GM23248 (cell line): Measurements from ENCODE around the gene ZFYVE19. TPM values are rescaled to one million over a fixed set of nuclear protein-coding genes. Genes with fewer than 3 reads are reported as not detected.

Experiments used
- DNase-seq: peaks from one replicate; pipeline ENCODE4 v3.0.0-alpha.2; 2015
- H2AFZ ChIP-seq: fragments of 200-600 bp; sonication (generic); 2 replicates; pipeline ENCODE4 v1.6.1; 2016; ENCODE audit warnings: antibody characterized with exemption
- H3F3A ChIP-seq: fragments of 200-600 bp; sonication (generic); 2 replicates; pipeline ENCODE4 v1.6.1; 2016; ENCODE audit warnings: mild to moderate bottlenecking, antibody characterized with exemption, mixed run types; ENCODE audit not compliant: insufficient read depth
- H3K27ac ChIP-seq: fragments of 200-600 bp; sonication (generic); 2 replicates; pipeline ENCODE4 v1.5.1; 2016; ENCODE audit warnings: mild to moderate bottlenecking
- H3K27me3 ChIP-seq: fragments of 200-600 bp; sonication (generic); replicated peaks from 2 replicates; pipeline ENCODE4 v1.6.1; 2016; ENCODE audit warnings: mild to moderate bottlenecking; ENCODE audit not compliant: insufficient read depth
- H3K36me3 ChIP-seq: fragments of 200-600 bp; sonication (generic); 2 replicates; pipeline ENCODE4 v1.6.1; 2016; ENCODE audit warnings: low read depth, mild to moderate bottlenecking
- H3K4me1 ChIP-seq: fragments of 200-600 bp; sonication (generic); 2 replicates; pipeline ENCODE4 v1.6.1; 2016; ENCODE audit warnings: mild to moderate bottlenecking; ENCODE audit not compliant: insufficient read depth
- H3K4me2 ChIP-seq: fragments of 200-600 bp; sonication (generic); one replicate; pipeline ENCODE4 v1.6.1; 2016; ENCODE audit warnings: mild to moderate bottlenecking; ENCODE audit not compliant: unreplicated experiment
- H3K4me3 ChIP-seq: fragments of 200-600 bp; sonication (generic); 2 replicates; pipeline ENCODE4 v1.5.1; 2016; ENCODE audit warnings: mild to moderate bottlenecking
- H3K79me2 ChIP-seq: fragments of 200-600 bp; sonication (generic); 2 replicates; pipeline ENCODE4 v1.6.1; 2016; ENCODE audit warnings: mild to moderate bottlenecking; ENCODE audit not compliant: insufficient read depth
- H3K9ac ChIP-seq: fragments of 200-600 bp; sonication (generic); 2 replicates; pipeline ENCODE4 v1.6.1; 2016; ENCODE audit warnings: mild to moderate bottlenecking
- H3K9me2 ChIP-seq: fragments of 200-600 bp; sonication (generic); 2 replicates; pipeline ENCODE4 v1.6.1; 2016; ENCODE audit warnings: mixed run types, mild to moderate bottlenecking, moderate library complexity; ENCODE audit not compliant: insufficient read depth
- H3K9me3 ChIP-seq: fragments of 200-600 bp; sonication (generic); one replicate; pipeline ENCODE4 v1.6.1; 2017; ENCODE audit warnings: low read depth
- H4K20me1 ChIP-seq: fragments of 200-600 bp; sonication (generic); 2 replicates; pipeline ENCODE4 v1.6.0; 2016; ENCODE audit not compliant: insufficient read depth
- EZH2 ChIP-seq: fragments of 200-600 bp; sonication (generic); IDR thresholded peaks from 2 replicates; pipeline ENCODE4 v1.6.1; 2018; ENCODE audit warnings: antibody characterized with exemption, mild to moderate bottlenecking; ENCODE audit not compliant: insufficient read depth, poor library complexity, severe bottlenecking
- EZH2phosphoT487 ChIP-seq: fragments of 200-600 bp; sonication (generic); IDR thresholded peaks from 2 replicates; pipeline ENCODE4 v1.6.1; 2018; ENCODE audit warnings: antibody characterized with exemption, moderate library complexity, mild to moderate bottlenecking, low read depth; ENCODE audit not compliant: insufficient read depth
- WGBS, 2 experiments: methylation state at CpG; one replicate each; pipeline ENCODE4 v1.1.6; 2015 to 2017; ENCODE audit warnings: low lambda C conversion rate in 2 of 2, low coverage in 1 of 2; ENCODE audit errors: missing lambda C conversion rate in 2 of 2; 5-methylcytosine and 5-hydroxymethylcytosine counted together
- in situ Hi-C: fragments of 300-500 bp; cut with MboI; formaldehyde crosslinking; loops from 2 replicates; pipeline ENCODE4 v1.15.0; 2020
- polyA plus RNA-seq: library from polyadenylated mRNA; unstranded; fragments of >200 nt; fragmentation: Nextera tagmentation; extraction: Ambion mirVana; gene quantifications from 2 replicates; pipeline ENCODE4 v1.2.1, GENCODE V29; 2016
- total RNA-seq: library from RNA; depleted of rRNA; stranded (reverse); fragments of >200 nt; shearing (Covaris generic); gene quantifications from 2 replicates; pipeline ENCODE4 v1.2.3, GENCODE V29; 2014

Gene ZFYVE19
- total and polyA plus RNA-seq, 2 experiments from 2014 or later, result 15.0 to 33.5 TPM

GRCh38 chr15:40790718-40791117, 16.2 kb upstream of the ZFYVE19 start:
- peaks cover 32% of the 10 kb centered on the region for H3K4me1 ChIP-seq
- WGBS, 2 experiments, result 38 to 52% methylated on average over 3 of the region's 3 CpGs
- H3K4me3 ChIP-seq, result no peak overlapping the region
- DNase-seq, result peak; percentile 44
- H3K9me3 ChIP-seq, result no peaks in the 10 kb centered on the region
- peak overlapping the region; percentile 47 for H3K27ac ChIP-seq
- no peak overlapping the region for H2AFZ ChIP-seq
- no peaks in the 10 kb centered on the region for H3K27me3 ChIP-seq
- H3K79me2 ChIP-seq, result peaks cover 51% of the 10 kb centered on the region
- H3K9me2 ChIP-seq, result no peaks in the 10 kb centered on the region
- in situ Hi-C loops, result no loop called here
- no peak overlapping the region for H3K4me2 ChIP-seq
- TF ChIP-seq EZH2 (no peak), EZH2phosphoT487 (no peak)
- peaks cover 2% of the 10 kb centered on the region; the same call in 1 of the 2 replicates for H3K36me3 ChIP-seq
- no peak overlapping the region for H3K9ac ChIP-seq
- peaks cover 32% of the 10 kb centered on the region for H3F3A ChIP-seq
- H4K20me1 ChIP-seq, result no peaks in the 10 kb centered on the region

- H3K4me1 ChIP-seq, result peaks cover 23% of the 10 kb centered on the region
These were observed 14.5 kb upstream of the ZFYVE19 start for GRCh38 chr15:40792394-40792793.

GRCh38 chr15:40793216-40793989, 13.5 kb upstream of the ZFYVE19 start:
- in situ Hi-C loops, result no loop called here
- peak; percentile 93 for DNase-seq
- Histone ChIP-seq H3K27me3 (no peaks in the 10 kb centered on the region), H3K79me2 (peaks cover 69% of the 10 kb centered on the region), H3K9me2 (no peaks in the 10 kb centered on the region), H3K4me1 (peaks cover 17% of the 10 kb centered on the region), H3K4me2 (peak overlapping the region; percentile 29), H2AFZ (0 out of 2 replicates have a peak overlapping the region, but pooled peaks have one; percentile 11), H4K20me1 (no peaks in the 10 kb centered on the region), H3K36me3 (peaks cover 2% of the 10 kb centered on the region; the same call in 1 of the 2 replicates), H3K27ac (peak overlapping the region; percentile 65), H3K4me3 (0 out of 2 replicates have a peak overlapping the region, but pooled peaks have one; percentile 2), H3K9ac (peak overlapping the region; percentile 44), H3F3A (peaks cover 15% of the 10 kb centered on the region), H3K9me3 (no peaks in the 10 kb centered on the region)
- TF ChIP-seq EZH2, result no peak
- TF ChIP-seq EZH2phosphoT487, result no peak
- WGBS, 2 experiments, result 17 to 23% methylated on average over 9 of the region's 9 CpGs

More at GRCh38 chr15:40792394-40792793, 14.5 kb upstream of the ZFYVE19 start:
- TF ChIP-seq EZH2phosphoT487, result no peak
- no peak overlapping the region for H3K4me2 ChIP-seq
- no peak overlapping the region for H3K4me3 ChIP-seq
- H3F3A ChIP-seq, result peaks cover 20% of the 10 kb centered on the region
- DNase-seq, result no peak
- H4K20me1 ChIP-seq, result no peaks in the 10 kb centered on the region
- no peak overlapping the region for H3K27ac ChIP-seq
- peaks cover 60% of the 10 kb centered on the region for H3K79me2 ChIP-seq
- no peaks in the 10 kb centered on the region for H3K27me3 ChIP-seq
- H3K9me3 ChIP-seq, result no peaks in the 10 kb centered on the region
- no peaks in the 10 kb centered on the region for H3K9me2 ChIP-seq
- in situ Hi-C loops, result no loop called here
- no peak overlapping the region for H2AFZ ChIP-seq
- 88 to 99% methylated on average over 3 of the region's 3 CpGs for WGBS, 2 experiments
- H3K9ac ChIP-seq, result no peak overlapping the region
- peaks cover 2% of the 10 kb centered on the region; the same call in 1 of the 2 replicates for H3K36me3 ChIP-seq

- Histone ChIP-seq H3K79me2 (peaks cover 83% of the 10 kb centered on the region), H4K20me1 (peaks cover 1% of the 10 kb centered on the region; the same call in 1 of the 2 replicates), H3F3A (peaks cover 15% of the 10 kb centered on the region), H3K4me2 (no peak overlapping the region), H3K4me3 (no peak overlapping the region), H3K9me3 (no peaks in the 10 kb centered on the region), H3K27me3 (no peaks in the 10 kb centered on the region), H3K9me2 (no peaks in the 10 kb centered on the region), H3K4me1 (peaks cover 12% of the 10 kb centered on the region), H2AFZ (no peak overlapping the region), H3K9ac (no peak overlapping the region), H3K36me3 (peaks cover 2% of the 10 kb centered on the region; the same call in 1 of the 2 replicates), H3K27ac (no peak overlapping the region)
- 79 to 82% methylated on average over 2 of the region's 2 CpGs for whole genome bisulfite sequencing, 2 experiments
- TF ChIP-seq EZH2phosphoT487 (no peak), EZH2 (no peak)
- in situ Hi-C loops, result no loop called here
- no peak for DNase-seq
These were observed 10.8 kb upstream of the ZFYVE19 start for GRCh38 chr15:40796041-40796440.
